ENCODE data around the gene BCL11A. TPM values are rescaled to one million over a fixed set of nuclear protein-coding genes. Genes with fewer than 3 reads are reported as not detected.
A peak's percentile ranks its signal among the peaks of the same experiment; 100 is the strongest.

BCL11A gene
- total RNA-seq, 3 donors from 2014 or later: 0.64 to 13.5 (median 6.2) TPM

DNA sequence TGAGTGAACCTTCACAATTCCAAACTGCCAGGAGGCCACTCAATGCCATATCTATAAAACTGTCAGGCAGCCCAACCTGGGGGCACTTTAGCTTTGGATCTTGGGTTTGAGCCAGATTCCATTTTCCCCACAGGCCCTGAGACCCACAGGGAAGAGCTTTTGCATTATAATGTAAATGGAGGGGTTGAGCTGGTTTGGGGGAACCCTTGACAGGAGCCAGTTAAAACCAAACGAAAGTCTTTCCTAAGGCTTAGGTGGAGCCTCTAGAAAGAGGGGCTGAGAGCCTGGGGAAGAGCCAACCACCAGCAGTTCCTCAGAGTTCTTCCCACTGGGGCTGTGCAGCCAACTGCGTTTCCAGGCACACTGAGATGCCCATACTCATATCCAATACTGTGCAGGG lies 42.7 kb downstream of the BCL11A start:
- TF ChIP-seq POLR2A (IDR thresholded peaks at IDR 0.05) (no peak), CTCF (IDR thresholded peaks at IDR 0.05) (no peak)
- intact Hi-C loops (cut with DNase I; ENCODE audit: low total_unique reads): no loop called here
- Histone ChIP-seq H3K9me3 (no peaks in the 10 kb centered on the region), H3K27me3 (no peaks in the 10 kb centered on the region), H3K4me1 (peaks cover 0 to 4% of the 10 kb centered on the region in 2 donors), H3K36me3 (no peaks in the 10 kb centered on the region), H3K27ac (no peak overlapping the region), H3K4me3 (no peak overlapping the region)
- DNase-seq (ENCODE audit: low spot score in 2 of 2): no peak

- no peaks in the 10 kb centered on the region for H3K27me3 ChIP-seq
- H3K27ac ChIP-seq: peak overlapping the region in 1 of 2 donors; percentile 50
- TF ChIP-seq POLR2AphosphoS5 (IDR thresholded peaks at IDR 0.05): no peak
- TF ChIP-seq CTCF (IDR thresholded peaks at IDR 0.05): no peak
- TF ChIP-seq POLR2A (IDR thresholded peaks at IDR 0.05): no peak
- intact Hi-C loops (cut with DNase I; ENCODE audit: low total_unique reads): no loop called here
- H3K9me3 ChIP-seq: no peaks in the 10 kb centered on the region
- H3K4me1 ChIP-seq: peaks cover 0 to 4% of the 10 kb centered on the region in 2 donors
- no peak for DNase-seq (ENCODE audit: low spot score in 2 of 2)
- no peak overlapping the region for H3K4me3 ChIP-seq
- no peaks in the 10 kb centered on the region for H3K36me3 ChIP-seq
Measured at GRCh38 chr2:60509066-60509465, 44.4 kb downstream of the BCL11A start.

DNA sequence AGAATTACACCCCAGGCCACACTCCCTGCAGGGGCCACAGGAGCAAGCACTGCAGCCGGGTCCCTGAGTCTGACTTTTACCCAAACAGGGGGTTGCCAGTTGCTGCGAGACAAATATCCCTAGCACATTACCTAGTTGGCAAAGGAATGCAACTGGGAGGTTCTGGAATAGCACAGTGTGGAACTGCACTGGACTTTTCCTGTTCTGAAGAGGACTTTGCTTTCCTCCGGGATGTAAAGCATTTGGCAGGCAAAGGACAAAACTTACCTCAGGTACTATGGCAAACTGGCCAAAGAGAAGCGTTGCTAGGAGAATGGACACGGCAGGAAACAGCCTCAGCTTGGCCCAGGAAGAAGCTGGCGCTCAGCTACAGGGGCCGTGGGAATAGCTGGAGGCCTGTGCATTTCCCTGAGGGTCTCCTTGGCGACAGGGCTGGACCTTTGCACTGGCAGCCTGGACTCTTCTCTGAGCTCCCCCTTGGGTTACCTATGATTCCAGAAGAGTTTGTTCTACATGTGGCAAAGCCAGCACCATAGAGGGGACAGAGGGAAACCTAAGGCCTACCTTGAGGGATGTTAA lies 45.0 kb downstream of the BCL11A start:
- intact Hi-C loops (cut with DNase I; ENCODE audit: low total_unique reads): no loop called here
- H3K27ac ChIP-seq: peak overlapping the region in 1 of 2 donors; percentile 50
- DNase-seq (ENCODE audit: low spot score in 2 of 2): no peak
- peaks cover 0 to 4% of the 10 kb centered on the region in 2 donors for H3K4me1 ChIP-seq
- H3K36me3 ChIP-seq: no peaks in the 10 kb centered on the region
- H3K4me3 ChIP-seq: no peak overlapping the region
- no peaks in the 10 kb centered on the region for H3K9me3 ChIP-seq
- TF ChIP-seq POLR2AphosphoS5 (IDR thresholded peaks at IDR 0.05): no peak
- no peak for TF ChIP-seq CTCF (IDR thresholded peaks at IDR 0.05)
- TF ChIP-seq POLR2A (IDR thresholded peaks at IDR 0.05): no peak
- H3K27me3 ChIP-seq: no peaks in the 10 kb centered on the region

- intact Hi-C loops (cut with DNase I; ENCODE audit: low total_unique reads): no loop called here
- no peak for DNase-seq (ENCODE audit: low spot score in 2 of 2)
- H3K4me1 ChIP-seq: peaks cover 0 to 4% of the 10 kb centered on the region in 2 donors
- no peak overlapping the region for H3K27ac ChIP-seq
- H3K4me3 ChIP-seq: no peak overlapping the region
- H3K9me3 ChIP-seq: no peaks in the 10 kb centered on the region
- H3K27me3 ChIP-seq: no peaks in the 10 kb centered on the region
- no peaks in the 10 kb centered on the region for H3K36me3 ChIP-seq
- TF ChIP-seq POLR2A (IDR thresholded peaks at IDR 0.05) (no peak), CTCF (IDR thresholded peaks at IDR 0.05) (no peak), POLR2AphosphoS5 (IDR thresholded peaks at IDR 0.05) (no peak)
Measured at GRCh38 chr2:60507211-60507965, 46.1 kb downstream of the BCL11A start.

DNA sequence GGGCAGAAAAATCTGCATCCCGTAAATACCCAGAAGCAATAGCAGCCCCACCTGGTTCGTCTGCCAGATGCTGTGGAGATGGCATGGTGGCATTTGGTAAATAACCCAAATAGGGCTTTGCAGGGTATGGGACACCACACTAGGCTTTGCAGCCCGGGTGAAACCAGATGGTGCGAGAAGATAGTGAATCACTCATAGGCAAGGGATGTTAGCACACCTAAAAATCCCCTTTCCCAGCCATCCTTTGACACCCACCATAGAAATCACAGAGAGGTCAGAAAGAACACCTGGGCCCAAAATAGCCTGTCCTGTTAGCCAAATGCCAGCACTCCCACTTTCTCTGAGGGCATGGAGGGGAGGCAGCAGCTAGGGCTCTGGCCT lies 47.6 kb downstream of the BCL11A start:
- Histone ChIP-seq H3K27ac (no peak overlapping the region), H3K9me3 (no peaks in the 10 kb centered on the region), H3K36me3 (no peaks in the 10 kb centered on the region), H3K4me3 (no peak overlapping the region), H3K27me3 (no peaks in the 10 kb centered on the region), H3K4me1 (peaks cover 0 to 4% of the 10 kb centered on the region in 2 donors)
- DNase-seq (ENCODE audit: low spot score in 2 of 2): no peak
- intact Hi-C loops (cut with DNase I; ENCODE audit: low total_unique reads): no loop called here
- TF ChIP-seq POLR2AphosphoS5 (IDR thresholded peaks at IDR 0.05): no peak
- TF ChIP-seq POLR2A (IDR thresholded peaks at IDR 0.05): no peak
- TF ChIP-seq CTCF (IDR thresholded peaks at IDR 0.05): no peak
